ENCODE results near the gene HAVCR2.

DNA sequence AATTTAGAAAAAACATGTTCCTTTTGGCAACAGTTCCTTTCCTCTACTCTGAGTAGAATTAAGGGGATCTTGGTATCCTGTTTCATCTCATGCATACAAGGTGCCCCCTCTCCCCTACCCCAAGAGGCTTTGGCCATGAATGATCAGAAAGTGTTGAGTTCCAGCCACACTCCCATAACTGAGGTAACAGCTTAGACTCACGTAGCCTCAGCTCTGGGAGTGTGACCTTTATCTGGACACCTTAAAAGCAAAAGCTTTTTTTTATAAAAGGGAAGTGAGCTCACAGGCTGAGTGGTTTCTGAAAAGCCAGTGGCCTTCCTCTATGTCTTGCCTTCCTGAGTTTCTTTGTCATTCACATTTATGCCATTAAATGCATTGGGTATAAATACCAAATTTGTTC is 900 bp upstream of the HAVCR2 start:
- TF ChIP-seq POLR2A (IDR thresholded peaks at IDR 0.05): no peak
- TF ChIP-seq, protein P1, sequence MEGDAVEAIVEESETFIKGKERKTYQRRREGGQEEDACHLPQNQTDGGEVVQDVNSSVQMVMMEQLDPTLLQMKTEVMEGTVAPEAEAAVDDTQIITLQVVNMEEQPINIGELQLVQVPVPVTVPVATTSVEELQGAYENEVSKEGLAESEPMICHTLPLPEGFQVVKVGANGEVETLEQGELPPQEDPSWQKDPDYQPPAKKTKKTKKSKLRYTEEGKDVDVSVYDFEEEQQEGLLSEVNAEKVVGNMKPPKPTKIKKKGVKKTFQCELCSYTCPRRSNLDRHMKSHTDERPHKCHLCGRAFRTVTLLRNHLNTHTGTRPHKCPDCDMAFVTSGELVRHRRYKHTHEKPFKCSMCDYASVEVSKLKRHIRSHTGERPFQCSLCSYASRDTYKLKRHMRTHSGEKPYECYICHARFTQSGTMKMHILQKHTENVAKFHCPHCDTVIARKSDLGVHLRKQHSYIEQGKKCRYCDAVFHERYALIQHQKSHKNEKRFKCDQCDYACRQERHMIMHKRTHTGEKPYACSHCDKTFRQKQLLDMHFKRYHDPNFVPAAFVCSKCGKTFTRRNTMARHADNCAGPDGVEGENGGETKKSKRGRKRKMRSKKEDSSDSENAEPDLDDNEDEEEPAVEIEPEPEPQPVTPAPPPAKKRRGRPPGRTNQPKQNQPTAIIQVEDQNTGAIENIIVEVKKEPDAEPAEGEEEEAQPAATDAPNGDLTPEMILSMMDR (IDR thresholded peaks at IDR 0.05): no peak

Data from thyroid gland (tissue), 4 donors.